HL-60 (cell line): ENCODE measurements around the gene SACS.
"Not testable (repeated sequence)": the region's sequence is repeated elsewhere in the genome, so short reads cannot be mapped to it uniquely, and the experiment has no call there.

Source experiments
- DNase-seq, 2 experiments: peaks; one replicate each; pipeline ENCODE4 v3.0.0-alpha.2; 2010 to 2020; ENCODE audit warnings: low read depth in 1 of 2, low spot score in 1 of 2
- H3K27ac ChIP-seq: fragments of 250-450 bp; sonication (Bioruptor Pico); replicated peaks from 2 replicates; pipeline ENCODE4 v1.5.1; 2020; ENCODE audit warnings: mild to moderate bottlenecking, moderate library complexity
- H3K27me3 ChIP-seq: fragments of 250-450 bp; sonication (Bioruptor Pico); 2 replicates; pipeline ENCODE4 v1.5.1; 2021; ENCODE audit warnings: mild to moderate bottlenecking, moderate library complexity; ENCODE audit not compliant: insufficient read depth, poor library complexity, severe bottlenecking
- H3K4me3 ChIP-seq: replicated peaks from 2 replicates; pipeline ENCODE4 v1.5.1; 2011; ENCODE audit warnings: mild to moderate bottlenecking, control low read depth, low read length; ENCODE audit not compliant: insufficient read depth
- CTCF ChIP-seq: IDR thresholded peaks from one replicate; pipeline ENCODE4 v1.5.1; 2011; ENCODE audit warnings: low read length, control low read depth, inconsistent platforms; ENCODE audit not compliant: insufficient read depth
- GABPA ChIP-seq: IDR thresholded peaks from 2 replicates; pipeline ENCODE4 v1.6.1; 2012; ENCODE audit warnings: low read depth
- POLR2AphosphoS5 ChIP-seq: IDR thresholded peaks from 2 replicates; pipeline ENCODE4 v1.6.1; 2012; ENCODE audit warnings: low read depth
- REST ChIP-seq: IDR thresholded peaks from 2 replicates; pipeline ENCODE4 v1.6.1; 2012; ENCODE audit warnings: low read depth; ENCODE audit not compliant: insufficient replicate concordance
- SPI1 ChIP-seq: IDR thresholded peaks from 2 replicates; pipeline ENCODE4 v1.6.1; 2012; ENCODE audit warnings: low read depth, mild to moderate bottlenecking, borderline replicate concordance

The SACS gene

GRCh38 chr13:23411220-23411619 is 22.3 kb downstream of the SACS start:
- TF ChIP-seq SPI1 (no peak), CTCF (no peak), GABPA (no peak), REST (no peak), POLR2AphosphoS5 (no peak)
- Histone ChIP-seq H3K27me3 (no peaks in the 10 kb centered on the region), H3K4me3 (no peak overlapping the region), H3K27ac (no peak overlapping the region)
- DNase-seq: no peak

DNA sequence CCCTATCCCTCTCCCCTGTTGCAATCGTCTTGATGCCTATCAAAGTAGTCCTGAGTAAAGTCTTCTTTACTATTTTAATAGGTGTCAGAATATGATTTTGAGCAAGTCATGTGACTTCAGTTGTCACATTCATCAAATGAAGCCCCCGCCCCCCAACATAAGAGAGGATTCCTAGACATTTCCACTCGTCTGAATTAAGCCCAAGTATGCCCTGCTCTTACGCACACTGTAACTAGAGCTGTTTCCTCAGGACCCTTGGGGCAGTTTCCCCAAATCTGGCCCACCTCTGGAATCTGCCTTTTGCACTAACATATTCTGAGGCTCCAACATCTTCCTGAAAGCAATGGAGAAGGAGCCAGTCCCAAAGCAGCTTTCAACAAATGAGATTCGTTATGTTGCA is 25.5 kb downstream of the SACS start:
- Histone ChIP-seq H3K4me3 (no peak overlapping the region), H3K27ac (no peak overlapping the region), H3K27me3 (no peaks in the 10 kb centered on the region)
- no peak for TF ChIP-seq SPI1
- no peak for TF ChIP-seq GABPA
- TF ChIP-seq CTCF: no peak
- no peak for TF ChIP-seq POLR2AphosphoS5
- TF ChIP-seq REST: no peak
- DNase-seq: no peak

DNA sequence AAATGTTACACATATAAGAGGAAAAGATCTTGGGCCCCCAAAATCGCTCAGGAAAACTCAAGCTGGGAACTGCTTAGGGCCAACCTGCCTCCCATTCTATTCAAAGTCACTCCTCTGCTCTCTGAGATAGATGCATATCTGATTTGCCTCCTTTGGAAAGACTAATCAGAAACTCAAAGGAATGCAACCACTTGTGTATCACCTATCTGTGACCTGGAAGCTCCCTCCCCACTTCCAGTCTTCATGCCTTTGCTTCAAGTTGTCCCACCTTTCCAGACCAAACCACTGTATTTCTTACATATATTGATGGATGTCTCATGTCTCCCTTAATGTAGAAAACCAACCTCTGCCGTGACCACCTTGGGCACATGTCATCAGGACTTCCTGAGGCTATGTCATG is 32.3 kb downstream of the SACS start:
- H3K4me3 ChIP-seq, H3K27me3 ChIP-seq, DNase-seq, H3K27ac ChIP-seq: not testable (repeated sequence)

DNA sequence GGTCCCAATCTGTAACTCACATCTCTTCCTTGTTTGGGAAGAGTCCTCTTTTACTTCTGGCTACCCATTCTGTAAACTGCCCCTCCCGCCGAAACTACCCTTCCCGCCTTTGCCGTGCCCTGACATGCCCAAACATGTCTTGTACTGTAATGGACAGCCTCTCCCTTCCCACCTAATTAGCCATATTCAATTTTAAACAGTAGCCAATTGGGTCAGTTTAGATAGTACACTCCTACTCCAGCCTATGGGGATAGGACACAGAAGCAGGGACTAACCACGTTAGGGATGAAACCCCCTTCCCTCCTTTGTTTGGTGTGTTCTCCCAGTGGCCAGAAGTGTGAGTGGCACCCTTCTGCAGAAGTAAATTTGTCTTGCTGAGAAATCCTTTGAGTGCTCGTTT is 34.2 kb downstream of the SACS start:
- Histone ChIP-seq H3K27me3 (no peaks in the 10 kb centered on the region), H3K4me3 (no peak overlapping the region), H3K27ac (no peak overlapping the region)
- TF ChIP-seq CTCF (no peak), POLR2AphosphoS5 (no peak), GABPA (no peak), SPI1 (no peak), REST (no peak)
- no peak for DNase-seq
